BLaER1 (cell line): ENCODE data around the gene PPP1R12A.

Experiments used
- H3K27ac ChIP-seq: shearing (Covaris generic); formaldehyde crosslinking; 2 replicates; pipeline ENCODE4 v1.8.1; 2022
- H3K27me3 ChIP-seq: shearing (Covaris generic); formaldehyde crosslinking; 2 replicates; pipeline ENCODE4 v1.8.1; 2022
- H3K36me3 ChIP-seq: shearing (Covaris generic); formaldehyde crosslinking; 2 replicates; pipeline ENCODE4 v1.8.1; 2022
- H3K4me1 ChIP-seq: shearing (Covaris generic); formaldehyde crosslinking; 2 replicates; pipeline ENCODE4 v1.8.1; 2022
- H3K4me2 ChIP-seq: shearing (Covaris generic); formaldehyde crosslinking; 2 replicates; pipeline ENCODE4 v1.8.1; 2022
- H3K4me3 ChIP-seq: shearing (Covaris generic); formaldehyde crosslinking; 2 replicates; pipeline ENCODE4 v1.8.1; 2022
- H3K9ac ChIP-seq: shearing (Covaris generic); formaldehyde crosslinking; 2 replicates; pipeline ENCODE4 v1.8.1; 2022
- H3K9me3 ChIP-seq: shearing (Covaris generic); formaldehyde crosslinking; 2 replicates; pipeline ENCODE4 v1.8.1; 2022
- H4K20me1 ChIP-seq: shearing (Covaris generic); formaldehyde crosslinking; 2 replicates; pipeline ENCODE4 v1.8.1; 2022
- Cebpa-rat ChIP-seq: shearing (Covaris generic); IDR thresholded peaks from 2 replicates; pipeline ENCODE4 v1.8.1; 2022

Gene PPP1R12A

GRCh38 chr12:79936670-79937069 lies 1.8 kb upstream of the PPP1R12A start:
- Histone ChIP-seq H3K36me3 (no peaks in the 10 kb centered on the region), H3K27ac (no peak overlapping the region), H3K27me3 (no peaks in the 10 kb centered on the region), H3K9ac (no peak overlapping the region), H4K20me1 (peaks cover 27% of the 10 kb centered on the region), H3K4me3 (no peak overlapping the region), H3K9me3 (no peaks in the 10 kb centered on the region), H3K4me1 (peaks cover 27% of the 10 kb centered on the region), H3K4me2 (peak overlapping the region; percentile 83)
- no peak for TF ChIP-seq Cebpa-rat

- no peaks in the 10 kb centered on the region for H3K27me3 ChIP-seq
- H3K4me2 ChIP-seq: peak overlapping the region; percentile 83
- peak overlapping the region; percentile 97 for H3K9ac ChIP-seq
- H3K36me3 ChIP-seq: no peaks in the 10 kb centered on the region
- no peak for TF ChIP-seq Cebpa-rat
- H3K27ac ChIP-seq: peak overlapping the region; percentile 97
- H4K20me1 ChIP-seq: peaks cover 36% of the 10 kb centered on the region
- peak overlapping the region; percentile 92 for H3K4me3 ChIP-seq
- H3K4me1 ChIP-seq: peaks cover 33% of the 10 kb centered on the region
- H3K9me3 ChIP-seq: no peaks in the 10 kb centered on the region
These were observed 888 bp upstream of the PPP1R12A start for GRCh38 chr12:79935624-79936345.

DNA sequence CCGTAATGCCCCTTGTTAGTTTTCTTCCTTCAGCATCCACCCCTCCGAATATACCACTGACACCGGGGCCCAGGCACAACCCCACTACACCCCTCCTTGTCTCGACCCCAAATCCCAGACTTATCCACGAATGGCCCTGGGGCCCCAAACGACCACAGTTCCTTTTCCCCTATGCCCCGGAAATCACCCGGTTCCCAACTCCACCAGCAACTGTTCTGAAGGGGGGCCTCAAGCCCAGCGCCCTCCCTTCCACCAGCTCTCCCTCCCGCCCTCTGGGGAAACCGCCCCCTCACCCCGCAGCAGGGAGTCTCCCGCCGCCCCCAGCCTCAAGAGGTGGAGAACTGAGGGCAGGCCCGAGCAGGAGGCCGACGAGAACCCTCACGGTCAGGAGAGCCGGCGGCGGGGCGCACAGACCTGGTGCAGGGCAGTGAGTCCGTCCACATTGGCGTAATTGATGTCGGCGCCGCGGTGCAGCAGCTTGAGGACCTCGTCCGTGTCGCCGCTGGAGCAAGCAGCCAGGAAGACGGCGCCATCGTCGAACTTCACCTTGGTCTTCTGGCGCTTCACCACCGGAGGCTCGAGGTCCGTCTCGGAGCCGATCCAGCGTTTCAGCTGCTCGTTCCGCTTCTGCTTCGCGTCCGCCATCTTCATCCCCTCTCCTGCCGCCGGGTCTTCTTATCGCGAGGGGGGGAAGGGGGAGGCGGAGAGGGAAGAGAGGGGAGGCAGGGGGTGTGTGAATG lies 446 bp downstream of the PPP1R12A start:
- H3K4me2 ChIP-seq: peak overlapping the region; percentile 82
- H3K9ac ChIP-seq: peak overlapping the region; percentile 97
- peaks cover 49% of the 10 kb centered on the region for H4K20me1 ChIP-seq
- peaks cover 5% of the 10 kb centered on the region; the same call in 1 of the 2 replicates for H3K36me3 ChIP-seq
- peak overlapping the region; percentile 97 for H3K27ac ChIP-seq
- no peak for TF ChIP-seq Cebpa-rat
- peak overlapping the region; percentile 92 for H3K4me3 ChIP-seq
- H3K27me3 ChIP-seq: no peaks in the 10 kb centered on the region
- no peaks in the 10 kb centered on the region for H3K9me3 ChIP-seq
- peaks cover 34% of the 10 kb centered on the region for H3K4me1 ChIP-seq

DNA sequence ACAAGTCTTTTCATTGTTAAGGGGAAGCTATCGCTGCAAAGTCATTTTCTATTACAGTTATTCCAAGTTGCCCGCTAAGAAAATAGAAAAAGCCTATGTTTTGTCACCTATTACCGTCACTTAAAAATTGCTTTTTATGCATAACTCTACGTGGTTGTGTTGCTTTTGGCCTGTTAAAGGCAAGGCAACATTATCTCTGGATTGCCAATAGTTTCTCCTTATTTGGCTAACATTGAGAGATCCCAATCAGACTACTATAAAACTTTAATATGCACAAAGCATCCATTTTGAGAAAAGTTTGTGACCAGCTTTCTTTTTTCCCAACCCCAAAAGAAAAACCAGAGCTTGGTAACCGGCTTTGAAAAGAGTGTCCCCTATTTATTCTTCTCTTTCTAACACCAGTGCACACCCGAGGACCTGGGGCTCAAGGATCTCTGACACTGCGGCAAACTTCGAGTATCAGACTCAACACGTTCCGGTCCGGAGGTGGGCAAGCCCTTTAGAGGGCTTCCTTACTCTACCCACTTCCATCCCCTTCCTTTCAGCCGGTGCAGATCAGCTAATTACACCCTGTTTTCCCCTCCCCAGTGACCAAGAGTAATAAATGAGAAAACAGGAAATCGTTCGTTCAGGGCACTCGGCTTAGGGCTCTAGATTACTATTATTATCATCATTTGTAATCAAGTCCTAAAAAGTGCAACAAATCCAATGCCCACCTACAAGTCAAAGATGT lies 1.2 kb downstream of the PPP1R12A start:
- Histone ChIP-seq H4K20me1 (peaks cover 57% of the 10 kb centered on the region), H3K36me3 (peaks cover 5% of the 10 kb centered on the region; the same call in 1 of the 2 replicates), H3K9ac (peak overlapping the region; percentile 97), H3K27ac (peak overlapping the region; percentile 97), H3K4me3 (peak overlapping the region; percentile 92), H3K4me1 (peaks cover 41% of the 10 kb centered on the region), H3K27me3 (no peaks in the 10 kb centered on the region), H3K4me2 (peak overlapping the region; percentile 82), H3K9me3 (no peaks in the 10 kb centered on the region)
- no peak for TF ChIP-seq Cebpa-rat

GRCh38 chr12:79933043-79933442 lies 1.9 kb downstream of the PPP1R12A start:
- no peak for TF ChIP-seq Cebpa-rat
- peak overlapping the region; percentile 92 for H3K4me3 ChIP-seq
- peak overlapping the region; percentile 97 for H3K9ac ChIP-seq

GRCh38 chr12:79932357-79932756 lies 2.5 kb downstream of the PPP1R12A start:
- H3K36me3 ChIP-seq: peaks cover 5% of the 10 kb centered on the region; the same call in 1 of the 2 replicates
- no peaks in the 10 kb centered on the region for H3K27me3 ChIP-seq
- H3K27ac ChIP-seq: no peak overlapping the region
- peak overlapping the region; percentile 97 for H3K9ac ChIP-seq
- H3K9me3 ChIP-seq: no peaks in the 10 kb centered on the region
- no peak for TF ChIP-seq Cebpa-rat
- H3K4me1 ChIP-seq: peaks cover 53% of the 10 kb centered on the region
- H3K4me2 ChIP-seq: peak overlapping the region; percentile 82
- H3K4me3 ChIP-seq: peak overlapping the region; percentile 92
- H4K20me1 ChIP-seq: peaks cover 70% of the 10 kb centered on the region

More at GRCh38 chr12:79933043-79933442, 1.9 kb downstream of the PPP1R12A start:
- Histone ChIP-seq H4K20me1 (peaks cover 63% of the 10 kb centered on the region), H3K4me1 (peaks cover 48% of the 10 kb centered on the region), H3K27me3 (no peaks in the 10 kb centered on the region), H3K4me2 (peak overlapping the region; percentile 82), H3K27ac (peak overlapping the region; percentile 97; the same call in 1 of the 2 replicates), H3K9me3 (no peaks in the 10 kb centered on the region), H3K36me3 (peaks cover 5% of the 10 kb centered on the region; the same call in 1 of the 2 replicates)

GRCh38 chr12:79929065-79929464 lies 5.8 kb downstream of the PPP1R12A start:
- H3K4me1 ChIP-seq: peaks cover 41% of the 10 kb centered on the region
- no peaks in the 10 kb centered on the region for H3K27me3 ChIP-seq
- TF ChIP-seq Cebpa-rat: no peak
- H4K20me1 ChIP-seq: peaks cover 100% of the 10 kb centered on the region
- H3K27ac ChIP-seq: no peak overlapping the region
- H3K9me3 ChIP-seq: peaks cover 5% of the 10 kb centered on the region; the same call in 1 of the 2 replicates
- no peak overlapping the region for H3K4me3 ChIP-seq
- H3K9ac ChIP-seq: no peak overlapping the region
- H3K4me2 ChIP-seq: 0 out of 2 replicates have a peak overlapping the region, but pooled peaks have one; percentile 49
- peaks cover 9% of the 10 kb centered on the region; the same call in 1 of the 2 replicates for H3K36me3 ChIP-seq

- peaks cover 9% of the 10 kb centered on the region for H3K9me3 ChIP-seq
- H3K36me3 ChIP-seq: peaks cover 15% of the 10 kb centered on the region; the same call in 1 of the 2 replicates
- peaks cover 100% of the 10 kb centered on the region for H4K20me1 ChIP-seq
- H3K4me3 ChIP-seq: no peak overlapping the region
- no peaks in the 10 kb centered on the region for H3K27me3 ChIP-seq
- TF ChIP-seq Cebpa-rat: no peak
- no peak overlapping the region for H3K27ac ChIP-seq
- H3K9ac ChIP-seq: no peak overlapping the region
- peak overlapping the region; percentile 49 for H3K4me2 ChIP-seq
- peaks cover 38% of the 10 kb centered on the region for H3K4me1 ChIP-seq
These were observed 7.0 kb downstream of the PPP1R12A start for GRCh38 chr12:79927772-79928474.

DNA sequence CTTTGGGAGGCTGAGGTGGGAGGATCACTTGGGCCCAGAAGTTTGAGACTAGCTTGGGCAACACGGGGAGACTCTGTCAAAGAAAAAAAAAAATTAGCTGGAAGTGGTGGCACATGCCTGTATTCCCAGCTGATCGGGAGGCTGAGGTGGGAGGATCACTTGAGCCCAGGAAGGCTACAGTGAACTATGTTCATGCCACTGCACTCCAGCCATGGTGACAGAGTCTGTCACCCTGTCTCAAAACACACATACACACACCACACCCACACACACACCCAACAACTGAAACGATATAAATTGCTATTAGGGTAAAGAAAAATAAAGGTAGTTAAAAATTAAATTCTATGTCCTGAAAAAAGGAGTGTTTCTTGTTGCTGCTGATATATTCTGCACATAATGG lies 7.9 kb downstream of the PPP1R12A start:
- H3K4me3 ChIP-seq: no peak overlapping the region
- H3K27ac ChIP-seq: no peak overlapping the region
- H3K4me2 ChIP-seq: no peak overlapping the region
- H4K20me1 ChIP-seq: peaks cover 100% of the 10 kb centered on the region
- H3K4me1 ChIP-seq: peaks cover 28% of the 10 kb centered on the region
- no peak for TF ChIP-seq Cebpa-rat
- no peak overlapping the region for H3K9ac ChIP-seq
- H3K27me3 ChIP-seq: no peaks in the 10 kb centered on the region
- H3K9me3 ChIP-seq: peaks cover 9% of the 10 kb centered on the region
- peaks cover 24% of the 10 kb centered on the region; the same call in 1 of the 2 replicates for H3K36me3 ChIP-seq
